KMS-11 (cell line): ENCODE measurements around the gene LAMB1.

Experiments used
- H2AFZ ChIP-seq: fragments of 200-600 bp; sonication (generic); 2 replicates; pipeline ENCODE4 v1.6.1; 2016; ENCODE audit warnings: antibody characterized with exemption, mixed run types, low read depth
- H3K27ac ChIP-seq: fragments of 200-600 bp; sonication (generic); 2 replicates; pipeline ENCODE4 v1.6.1; 2016; ENCODE audit warnings: mild to moderate bottlenecking, mixed run types
- H3K27me3 ChIP-seq: fragments of 200-600 bp; sonication (generic); 2 replicates; pipeline ENCODE4 v1.6.1; 2017; ENCODE audit warnings: mild to moderate bottlenecking, low read depth, mixed run types, moderate library complexity; ENCODE audit not compliant: insufficient read depth
- H3K36me3 ChIP-seq: fragments of 200-600 bp; sonication (generic); 2 replicates; pipeline ENCODE4 v1.6.1; 2017; ENCODE audit warnings: mild to moderate bottlenecking, mixed run types; ENCODE audit not compliant: insufficient read depth
- H3K4me1 ChIP-seq: fragments of 200-600 bp; sonication (generic); 2 replicates; pipeline ENCODE4 v1.6.1; 2016; ENCODE audit warnings: mild to moderate bottlenecking, low read depth, mixed run types; ENCODE audit not compliant: poor library complexity, severe bottlenecking
- H3K4me2 ChIP-seq: fragments of 200-600 bp; sonication (generic); 2 replicates; pipeline ENCODE4 v1.7.0; 2016; ENCODE audit warnings: mild to moderate bottlenecking, mixed run types
- H3K4me3 ChIP-seq: fragments of 200-600 bp; sonication (generic); IDR thresholded peaks from 2 replicates; pipeline ENCODE4 v1.6.1; 2017; ENCODE audit warnings: low read depth, low read length, mixed read lengths; ENCODE audit not compliant: insufficient read depth
- H3K79me2 ChIP-seq: fragments of 200-600 bp; sonication (generic); 2 replicates; pipeline ENCODE4 v1.6.1; 2016; ENCODE audit warnings: low read depth, mixed run types; ENCODE audit not compliant: insufficient read depth
- H3K9ac ChIP-seq: fragments of 200-600 bp; sonication (generic); 2 replicates; pipeline ENCODE4 v1.6.1; 2016; ENCODE audit warnings: mild to moderate bottlenecking, mixed run types
- H4K20me1 ChIP-seq: fragments of 200-600 bp; sonication (generic); 2 replicates; pipeline ENCODE4 v1.6.1; 2016; ENCODE audit warnings: mild to moderate bottlenecking, mixed run types; ENCODE audit not compliant: insufficient read depth
- TF ChIP-seq, protein P1 (sequence below): fragments of 200-600 bp; sonication (generic); conservative IDR thresholded peaks from 2 replicates; pipeline ENCODE4 v1.6.1; 2017; ENCODE audit warnings: low read depth, mild to moderate bottlenecking, antibody characterized with exemption, low read length, moderate library complexity, mixed read lengths

LAMB1 gene

DNA sequence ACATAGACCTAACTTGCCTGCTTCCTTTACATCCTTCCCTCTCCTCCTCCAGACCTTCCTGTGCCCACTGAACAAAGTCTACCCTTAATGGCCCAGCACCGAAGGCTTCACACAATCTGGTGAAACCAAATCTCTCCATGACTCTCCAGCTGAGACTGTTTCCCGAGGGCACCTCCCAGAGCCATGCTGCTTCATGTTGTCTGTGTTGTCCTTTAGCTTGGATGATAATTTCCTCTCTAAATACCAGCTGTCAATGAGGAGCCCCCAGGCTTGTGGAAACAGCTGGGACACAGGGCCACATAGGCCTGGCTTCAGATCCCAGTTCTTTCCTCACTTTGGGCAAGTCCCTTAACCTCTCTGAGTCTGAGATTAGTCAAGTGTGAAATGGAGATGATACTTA lies 57.6 kb downstream of the LAMB1 start:
- Histone ChIP-seq H3K4me3 (no peak overlapping the region), H3K79me2 (no peaks in the 10 kb centered on the region), H2AFZ (no peak overlapping the region), H3K4me2 (no peak overlapping the region), H3K36me3 (no peaks in the 10 kb centered on the region), H4K20me1 (no peaks in the 10 kb centered on the region), H3K27ac (no peak overlapping the region), H3K27me3 (no peaks in the 10 kb centered on the region), H3K9ac (no peak overlapping the region), H3K4me1 (no peaks in the 10 kb centered on the region)
- TF ChIP-seq, protein P1, sequence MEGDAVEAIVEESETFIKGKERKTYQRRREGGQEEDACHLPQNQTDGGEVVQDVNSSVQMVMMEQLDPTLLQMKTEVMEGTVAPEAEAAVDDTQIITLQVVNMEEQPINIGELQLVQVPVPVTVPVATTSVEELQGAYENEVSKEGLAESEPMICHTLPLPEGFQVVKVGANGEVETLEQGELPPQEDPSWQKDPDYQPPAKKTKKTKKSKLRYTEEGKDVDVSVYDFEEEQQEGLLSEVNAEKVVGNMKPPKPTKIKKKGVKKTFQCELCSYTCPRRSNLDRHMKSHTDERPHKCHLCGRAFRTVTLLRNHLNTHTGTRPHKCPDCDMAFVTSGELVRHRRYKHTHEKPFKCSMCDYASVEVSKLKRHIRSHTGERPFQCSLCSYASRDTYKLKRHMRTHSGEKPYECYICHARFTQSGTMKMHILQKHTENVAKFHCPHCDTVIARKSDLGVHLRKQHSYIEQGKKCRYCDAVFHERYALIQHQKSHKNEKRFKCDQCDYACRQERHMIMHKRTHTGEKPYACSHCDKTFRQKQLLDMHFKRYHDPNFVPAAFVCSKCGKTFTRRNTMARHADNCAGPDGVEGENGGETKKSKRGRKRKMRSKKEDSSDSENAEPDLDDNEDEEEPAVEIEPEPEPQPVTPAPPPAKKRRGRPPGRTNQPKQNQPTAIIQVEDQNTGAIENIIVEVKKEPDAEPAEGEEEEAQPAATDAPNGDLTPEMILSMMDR = no peak

DNA sequence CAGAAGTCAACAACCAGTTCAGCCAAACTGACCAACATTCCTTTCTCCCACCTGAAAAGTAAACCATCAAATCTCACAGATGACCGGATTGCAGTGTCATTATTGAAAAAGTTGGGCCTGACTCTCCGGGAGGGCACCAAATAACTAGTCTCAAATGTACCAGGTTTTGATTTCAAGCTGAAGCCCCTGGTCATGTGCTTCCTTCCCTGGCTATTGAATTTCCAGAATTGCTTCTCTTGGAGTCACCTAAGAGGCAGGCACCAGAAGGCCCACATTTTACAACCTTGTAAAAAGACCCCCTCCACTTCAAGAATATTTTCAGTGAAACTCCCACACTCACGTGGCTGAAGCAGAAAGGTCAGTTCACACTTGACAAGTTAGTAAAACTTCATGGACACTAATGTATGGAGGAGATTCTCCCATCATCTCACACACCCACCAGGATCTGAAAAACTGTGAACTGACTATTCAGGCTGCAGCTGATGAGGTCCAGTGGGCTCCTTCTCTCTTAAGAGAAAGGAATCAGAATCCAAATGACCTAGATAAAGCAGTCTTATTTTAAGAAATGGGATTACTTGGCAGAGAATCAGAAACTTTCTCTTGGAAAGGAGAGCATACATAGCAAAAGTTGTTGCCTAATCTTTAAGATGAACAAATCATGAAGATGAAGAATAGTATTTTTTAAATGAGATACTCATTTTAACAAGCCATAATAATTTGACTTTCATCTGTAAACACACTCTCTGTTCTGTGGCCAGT lies 58.4 kb downstream of the LAMB1 start:
- Histone ChIP-seq H3K27ac (no peak overlapping the region), H4K20me1 (no peaks in the 10 kb centered on the region), H3K4me3 (no peak overlapping the region), H3K4me2 (no peak overlapping the region), H3K79me2 (no peaks in the 10 kb centered on the region), H3K4me1 (no peaks in the 10 kb centered on the region), H3K36me3 (no peaks in the 10 kb centered on the region), H3K27me3 (no peaks in the 10 kb centered on the region), H2AFZ (no peak overlapping the region), H3K9ac (no peak overlapping the region)
- TF ChIP-seq, protein P1 = no peak

DNA sequence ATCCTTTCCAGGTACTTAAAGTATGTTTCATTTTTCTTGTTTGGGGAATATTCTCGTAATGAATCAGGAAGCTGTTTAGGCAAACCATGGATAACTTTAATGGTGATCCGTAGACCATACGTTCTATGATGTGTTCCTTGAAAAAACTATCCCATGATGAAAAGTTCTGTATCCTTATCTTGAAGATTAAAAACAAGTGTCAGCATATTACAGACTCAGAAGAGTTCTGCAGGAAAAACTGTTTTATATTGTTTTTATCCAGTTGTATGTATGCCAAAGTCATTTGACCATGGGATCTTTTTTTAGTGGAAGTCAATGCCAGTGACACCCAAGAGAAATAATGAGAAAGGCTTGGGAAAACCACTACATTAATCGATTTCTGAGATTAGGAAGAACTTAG lies 59.9 kb downstream of the LAMB1 start:
- no peaks in the 10 kb centered on the region for H3K36me3 ChIP-seq
- TF ChIP-seq, protein P1 = no peak
- H3K9ac ChIP-seq = no peak overlapping the region
- H3K4me2 ChIP-seq = no peak overlapping the region
- no peak overlapping the region for H2AFZ ChIP-seq
- no peaks in the 10 kb centered on the region for H3K27me3 ChIP-seq
- H3K27ac ChIP-seq = no peak overlapping the region
- no peak overlapping the region for H3K4me3 ChIP-seq
- H3K79me2 ChIP-seq = no peaks in the 10 kb centered on the region
- H3K4me1 ChIP-seq = no peaks in the 10 kb centered on the region
- no peaks in the 10 kb centered on the region for H4K20me1 ChIP-seq

DNA sequence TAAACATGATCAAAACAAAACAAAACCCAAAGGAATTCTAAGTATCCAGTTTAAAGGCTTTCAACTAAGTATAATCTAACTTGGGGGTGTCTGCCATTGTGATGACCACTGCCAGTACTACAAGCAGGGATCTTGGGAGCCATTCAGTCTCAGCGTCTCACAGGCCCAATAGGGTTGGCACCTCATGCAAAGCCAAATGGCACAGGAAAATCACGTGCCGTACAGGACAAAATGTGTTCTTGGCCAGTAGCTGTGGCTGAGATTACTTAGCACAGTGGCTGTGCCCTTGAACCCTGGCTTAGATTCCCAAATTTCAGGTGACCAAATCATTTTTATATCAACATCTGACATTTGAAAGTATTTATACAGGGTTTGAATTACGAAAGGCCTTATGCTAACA lies 62.0 kb downstream of the LAMB1 start:
- Histone ChIP-seq H3K4me3 (no peak overlapping the region), H4K20me1 (no peaks in the 10 kb centered on the region), H2AFZ (no peak overlapping the region), H3K27ac (no peak overlapping the region), H3K79me2 (no peaks in the 10 kb centered on the region), H3K27me3 (no peaks in the 10 kb centered on the region), H3K4me2 (no peak overlapping the region), H3K9ac (no peak overlapping the region), H3K4me1 (no peaks in the 10 kb centered on the region), H3K36me3 (no peaks in the 10 kb centered on the region)
- TF ChIP-seq, protein P1 = no peak
